Measurements from ENCODE around the gene SPATA13.
"Not testable (repeated sequence)": the region's sequence is repeated elsewhere in the genome, so short reads cannot be mapped to it uniquely, and the experiment has no call there.

The SPATA13 gene

GRCh38 chr13:24322470-24322869, 161.9 kb downstream of the SPATA13 start:
- not testable (repeated sequence) for DNase-seq (ENCODE audit: low read depth); H3K4me3 ChIP-seq (ENCODE audit: low read depth, low read length)
- TF ChIP-seq CTCF (IDR thresholded peaks at IDR 0.05; ENCODE audit: control insufficient read depth, extremely low read depth, insufficient read depth): peak; percentile 51

- H3K4me3 ChIP-seq (ENCODE audit: low read depth, low read length): no peak overlapping the region
- DNase-seq (ENCODE audit: low read depth): no peak
- TF ChIP-seq CTCF (IDR thresholded peaks at IDR 0.05; ENCODE audit: control insufficient read depth, extremely low read depth, insufficient read depth): no peak
Observed at GRCh38 chr13:24323036-24323738, 162.7 kb downstream of the SPATA13 start.

GRCh38 chr13:24323739-24324075, 163.2 kb downstream of the SPATA13 start:
- H3K4me3 ChIP-seq (ENCODE audit: low read depth, low read length): no peak overlapping the region
- DNase-seq (ENCODE audit: low read depth): no peak
- no peak for TF ChIP-seq CTCF (IDR thresholded peaks at IDR 0.05; ENCODE audit: control insufficient read depth, extremely low read depth, insufficient read depth)

- not testable (repeated sequence) for H3K4me3 ChIP-seq (ENCODE audit: low read depth, low read length); DNase-seq (ENCODE audit: low read depth)
Observed at GRCh38 chr13:24327598-24327997, 167.1 kb downstream of the SPATA13 start.

- no peak for TF ChIP-seq CTCF (IDR thresholded peaks at IDR 0.05; ENCODE audit: control insufficient read depth, extremely low read depth, insufficient read depth)
- no peak overlapping the region for H3K4me3 ChIP-seq (ENCODE audit: low read depth, low read length)
- no peak for DNase-seq (ENCODE audit: low read depth)
Observed at GRCh38 chr13:24328145-24328544, 167.6 kb downstream of the SPATA13 start.

- no peak for DNase-seq (ENCODE audit: low read depth)
- TF ChIP-seq CTCF (IDR thresholded peaks at IDR 0.05; ENCODE audit: control insufficient read depth, extremely low read depth, insufficient read depth): no peak
- no peak overlapping the region for H3K4me3 ChIP-seq (ENCODE audit: low read depth, low read length)
Observed at GRCh38 chr13:24338721-24339120, 178.2 kb downstream of the SPATA13 start.

GRCh38 chr13:24339937-24340607, 179.6 kb downstream of the SPATA13 start:
- no peak for DNase-seq (ENCODE audit: low read depth)
- no peak for TF ChIP-seq CTCF (IDR thresholded peaks at IDR 0.05; ENCODE audit: control insufficient read depth, extremely low read depth, insufficient read depth)
- no peak overlapping the region for H3K4me3 ChIP-seq (ENCODE audit: low read depth, low read length)
